ENCODE measurements around the gene RAB11FIP3. TPM values are rescaled to one million over a fixed set of nuclear protein-coding genes. Genes with fewer than 3 reads are reported as not detected.
A peak's percentile ranks its signal among the peaks of the same experiment; 100 is the strongest.

Gene RAB11FIP3
- polyA plus RNA-seq, 2 of the 4 experiments (the other 2 are of a cell fraction) = 6.7 to 18.0 TPM

- Histone ChIP-seq H3K27ac (no peak overlapping the region), H3K4me3 (no peak overlapping the region), H3K4me2 (no peak overlapping the region), H3K9me3 (no peaks in the 10 kb centered on the region), H3K4me1 (peaks cover 5% of the 10 kb centered on the region; the same call in 1 of the 3 replicates)
- ChIA-PET CTCF (interaction anchor here (0.8 to 1.6 kb wide), 5 partner anchors 9 to 117 kb away, joined by 3 read pairs; no protein-coding TSS in a partner anchor), POLR2A (no interaction called here)
- FAIRE-seq (no peak), DNase-seq (ENCODE audit: low read depth in 1 of 2, low spot score in 1 of 2) (no peak), ATAC-seq (no peak)
- 98% methylated on average over 16 of the region's 51 CpGs for WGBS (ENCODE audit: missing lambda C conversion rate)
- TF ChIP-seq JUNB (IDR thresholded peaks at IDR 0.05) = no peak
- no peak for TF ChIP-seq CEBPB (IDR thresholded peaks at IDR 0.05)
- TF ChIP-seq MAZ (IDR thresholded peaks at IDR 0.05; ENCODE audit: borderline replicate concordance, low read depth, low read length) = no peak
- no peak for TF ChIP-seq EP300 (IDR thresholded peaks at IDR 0.05)
Measured at GRCh38 chr16:543301-544164, 118.1 kb downstream of the RAB11FIP3 start.

GRCh38 chr16:544517-544916 lies 119.1 kb downstream of the RAB11FIP3 start:
- H3K4me2 ChIP-seq = no peak overlapping the region
- ATAC-seq = no peak
- no peaks in the 10 kb centered on the region for H3K9me3 ChIP-seq
- no peak overlapping the region for H3K27ac ChIP-seq
- WGBS (ENCODE audit: missing lambda C conversion rate) = 97% methylated on average over 39 of the region's 46 CpGs
- peaks cover 4% of the 10 kb centered on the region; the same call in 1 of the 3 replicates for H3K4me1 ChIP-seq
- H3K4me3 ChIP-seq = no peak overlapping the region
- POLR2A ChIA-PET = no interaction called here
- DNase-seq (ENCODE audit: low read depth in 1 of 2, low spot score in 1 of 2) = no peak
- no peak for FAIRE-seq
- TF ChIP-seq NR3C1 (IDR thresholded peaks at IDR 0.05) = no peak
- no peak for TF ChIP-seq JUN (IDR thresholded peaks at IDR 0.05)
- TF ChIP-seq RCOR1 (IDR thresholded peaks at IDR 0.05; ENCODE audit: low read depth, low read length) = no peak
- TF ChIP-seq KDM5A (IDR thresholded peaks at IDR 0.05) = no peak
- TF ChIP-seq POLR2AphosphoS2 (conservative IDR thresholded peaks at IDR 0.05; ENCODE audit: low read length) = no peak
- no peak for TF ChIP-seq RFX5 (IDR thresholded peaks at IDR 0.05)
- TF ChIP-seq USF2 (IDR thresholded peaks at IDR 0.05) = no peak
- no peak for TF ChIP-seq HES2 (IDR thresholded peaks at IDR 0.05)
- CTCF ChIA-PET = no interaction called here

GRCh38 chr16:546909-547770 lies 121.7 kb downstream of the RAB11FIP3 start:
- Histone ChIP-seq H3K4me2 (no peak overlapping the region), H3K9me3 (no peaks in the 10 kb centered on the region), H3K27ac (peak overlapping the region in 1 of 2 experiments; percentile 50; a peak in 1 of 6 replicates), H3K4me1 (0 out of 3 replicates have a peak, but pooled peaks cover 2% of the 10 kb centered on the region), H3K4me3 (no peak overlapping the region)
- DNase-seq (ENCODE audit: low read depth in 1 of 2, low spot score in 1 of 2) (peak in 1 of 2 experiments; percentile 71), ATAC-seq (peak; percentile 67 to 91), FAIRE-seq (no peak)
- peak; percentile 54 for TF ChIP-seq CTCF (IDR thresholded peaks at IDR 0.05)
- no peak for TF ChIP-seq KDM5A (IDR thresholded peaks at IDR 0.05)
- TF ChIP-seq RAD21 (conservative IDR thresholded peaks at IDR 0.05 in 1 of 2, IDR thresholded peaks at IDR 0.05 in 1 of 2) = peak; percentile 36 to 57; a peak in 4 of 5 replicates
- peak; percentile 25; the same call in 1 of the 3 replicates for TF ChIP-seq SMC3 (IDR thresholded peaks at IDR 0.05)
- WGBS (ENCODE audit: missing lambda C conversion rate) = 67% methylated on average over 32 of the region's 60 CpGs
- CTCF ChIA-PET = interaction anchor here (0.7 to 2.7 kb wide), 15 partner anchors 8 to 240 kb away, joined by 3 to 24 read pairs (median 5); partner anchors contain the start of genes NHLRC4 and PRR35
- POLR2A ChIA-PET = no interaction called here

Measured in A549 (cell line).